ENCODE results near the gene NUMBL.

The NUMBL gene

DNA sequence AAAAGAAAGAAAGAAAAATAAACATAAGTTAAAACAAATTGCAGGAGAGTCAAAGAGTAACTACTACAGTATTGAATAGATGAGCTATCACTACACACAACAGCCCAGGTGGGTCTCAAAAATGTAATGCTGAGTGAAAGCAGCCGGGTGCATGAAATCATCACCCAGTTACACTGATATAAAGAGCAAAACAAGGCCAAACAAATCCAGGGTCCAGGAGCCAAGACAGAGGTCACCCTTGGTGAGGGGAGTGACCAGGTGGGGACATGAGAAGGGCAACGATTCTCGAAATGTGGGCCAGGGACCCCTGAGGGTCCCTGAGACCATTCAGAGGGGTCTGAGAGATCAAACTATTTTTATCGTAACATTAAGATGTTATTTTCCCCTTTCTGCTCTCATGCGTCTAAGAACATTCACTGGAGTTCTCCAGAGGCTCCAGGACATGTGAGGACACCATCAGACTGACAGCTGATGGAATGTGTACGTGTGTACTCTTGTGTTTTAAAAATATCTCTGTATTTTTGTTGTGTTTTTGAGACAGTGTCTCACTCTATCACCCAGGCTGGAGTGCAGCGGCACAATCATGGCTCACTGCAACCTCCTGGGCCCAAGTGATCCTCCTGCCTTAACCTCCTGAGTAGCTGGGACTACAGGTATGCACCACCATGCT lies 15.6 kb upstream of the NUMBL start:
- TF ChIP-seq, protein P1, sequence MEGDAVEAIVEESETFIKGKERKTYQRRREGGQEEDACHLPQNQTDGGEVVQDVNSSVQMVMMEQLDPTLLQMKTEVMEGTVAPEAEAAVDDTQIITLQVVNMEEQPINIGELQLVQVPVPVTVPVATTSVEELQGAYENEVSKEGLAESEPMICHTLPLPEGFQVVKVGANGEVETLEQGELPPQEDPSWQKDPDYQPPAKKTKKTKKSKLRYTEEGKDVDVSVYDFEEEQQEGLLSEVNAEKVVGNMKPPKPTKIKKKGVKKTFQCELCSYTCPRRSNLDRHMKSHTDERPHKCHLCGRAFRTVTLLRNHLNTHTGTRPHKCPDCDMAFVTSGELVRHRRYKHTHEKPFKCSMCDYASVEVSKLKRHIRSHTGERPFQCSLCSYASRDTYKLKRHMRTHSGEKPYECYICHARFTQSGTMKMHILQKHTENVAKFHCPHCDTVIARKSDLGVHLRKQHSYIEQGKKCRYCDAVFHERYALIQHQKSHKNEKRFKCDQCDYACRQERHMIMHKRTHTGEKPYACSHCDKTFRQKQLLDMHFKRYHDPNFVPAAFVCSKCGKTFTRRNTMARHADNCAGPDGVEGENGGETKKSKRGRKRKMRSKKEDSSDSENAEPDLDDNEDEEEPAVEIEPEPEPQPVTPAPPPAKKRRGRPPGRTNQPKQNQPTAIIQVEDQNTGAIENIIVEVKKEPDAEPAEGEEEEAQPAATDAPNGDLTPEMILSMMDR (conservative IDR thresholded peaks at IDR 0.05; ENCODE audit: low read depth, low read length), result no peak
- Histone ChIP-seq H3K4me1 (ENCODE audit: low read depth, poor library complexity, severe bottlenecking) (no peaks in the 10 kb centered on the region), H3K4me3 (IDR thresholded peaks at IDR 0.05; ENCODE audit: insufficient read depth, low read depth, low read length) (no peak overlapping the region), H3K4me2 (no peak overlapping the region), H2AFZ (ENCODE audit: low read depth) (no peak overlapping the region), H3K9ac (no peak overlapping the region), H3K79me2 (ENCODE audit: insufficient read depth, low read depth) (no peaks in the 10 kb centered on the region), H3K27ac (no peak overlapping the region), H4K20me1 (ENCODE audit: insufficient read depth) (no peaks in the 10 kb centered on the region), H3K36me3 (ENCODE audit: insufficient read depth) (no peaks in the 10 kb centered on the region), H3K27me3 (ENCODE audit: insufficient read depth, low read depth) (no peaks in the 10 kb centered on the region)

DNA sequence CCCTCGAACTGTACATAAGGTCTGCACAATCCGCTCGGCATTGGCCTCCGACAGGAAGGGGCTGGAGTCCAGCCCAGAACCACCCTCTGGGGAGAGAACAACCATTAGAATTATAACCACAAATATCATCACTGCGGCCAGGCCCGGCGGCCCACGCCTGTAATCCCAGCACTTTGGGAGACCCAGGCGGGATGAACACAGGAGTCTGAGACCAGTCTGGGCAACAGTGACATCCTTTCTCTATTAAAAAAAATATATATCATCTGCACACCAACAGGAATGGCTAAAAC lies 14.9 kb upstream of the NUMBL start:
- H3K27me3 ChIP-seq (ENCODE audit: insufficient read depth, low read depth), result no peaks in the 10 kb centered on the region
- TF ChIP-seq, protein P1 (conservative IDR thresholded peaks at IDR 0.05; ENCODE audit: low read depth, low read length), result no peak
- no peaks in the 10 kb centered on the region for H4K20me1 ChIP-seq (ENCODE audit: insufficient read depth)
- no peak overlapping the region for H2AFZ ChIP-seq (ENCODE audit: low read depth)
- H3K4me1 ChIP-seq (ENCODE audit: low read depth, poor library complexity, severe bottlenecking), result no peaks in the 10 kb centered on the region
- no peak overlapping the region for H3K4me3 ChIP-seq (IDR thresholded peaks at IDR 0.05; ENCODE audit: insufficient read depth, low read depth, low read length)
- no peak overlapping the region for H3K27ac ChIP-seq
- H3K9ac ChIP-seq, result no peak overlapping the region
- no peak overlapping the region for H3K4me2 ChIP-seq
- H3K36me3 ChIP-seq (ENCODE audit: insufficient read depth), result no peaks in the 10 kb centered on the region
- no peaks in the 10 kb centered on the region for H3K79me2 ChIP-seq (ENCODE audit: insufficient read depth, low read depth)

DNA sequence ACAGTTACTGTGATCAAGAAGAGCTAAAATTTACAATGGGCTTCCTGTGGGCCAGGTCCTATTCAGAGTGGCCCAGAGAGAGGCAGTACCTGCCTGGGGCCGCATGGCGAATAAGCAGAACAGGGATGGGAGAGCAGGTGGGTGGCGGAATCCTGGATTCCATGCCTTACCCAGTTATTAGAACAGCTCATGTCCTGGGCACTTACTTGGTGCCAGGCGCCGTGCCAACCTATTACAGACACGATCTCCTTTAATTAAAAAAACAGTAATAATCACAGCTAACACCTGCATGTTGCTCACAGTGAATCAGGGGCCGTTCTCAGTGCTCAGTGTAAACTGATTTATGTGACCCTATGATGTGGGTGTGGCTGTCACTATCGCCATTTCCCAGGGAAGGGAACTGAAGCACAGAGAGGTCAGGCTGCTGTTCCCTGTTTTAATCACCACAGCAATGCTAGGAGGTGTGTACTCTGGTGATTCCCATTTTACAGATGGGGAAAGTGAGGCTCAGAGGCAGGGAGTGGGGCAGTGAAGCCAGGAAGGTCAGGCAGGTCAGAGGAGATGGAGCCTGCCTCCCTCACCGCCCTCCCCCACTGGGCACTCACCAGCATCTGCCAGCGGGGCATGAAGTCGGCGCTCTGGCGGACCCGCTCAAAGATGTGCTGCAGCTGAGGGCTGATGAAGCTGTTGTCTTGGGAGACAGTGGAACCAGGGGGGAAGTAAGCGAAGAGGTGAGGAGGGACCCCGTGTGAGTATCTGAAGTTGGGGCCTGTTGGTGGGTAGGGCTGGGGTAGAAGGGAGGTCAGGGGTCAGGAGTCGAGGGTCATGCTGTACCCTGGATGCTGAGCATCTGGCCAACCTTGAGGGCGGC lies 14.3 kb upstream of the NUMBL start:
- Histone ChIP-seq H3K79me2 (ENCODE audit: insufficient read depth, low read depth) (no peaks in the 10 kb centered on the region), H2AFZ (ENCODE audit: low read depth) (no peak overlapping the region), H4K20me1 (ENCODE audit: insufficient read depth) (no peaks in the 10 kb centered on the region), H3K27me3 (ENCODE audit: insufficient read depth, low read depth) (no peaks in the 10 kb centered on the region), H3K4me2 (no peak overlapping the region), H3K9ac (no peak overlapping the region), H3K4me1 (ENCODE audit: low read depth, poor library complexity, severe bottlenecking) (no peaks in the 10 kb centered on the region), H3K36me3 (ENCODE audit: insufficient read depth) (no peaks in the 10 kb centered on the region), H3K27ac (no peak overlapping the region), H3K4me3 (IDR thresholded peaks at IDR 0.05; ENCODE audit: insufficient read depth, low read depth, low read length) (no peak overlapping the region)
- TF ChIP-seq, protein P1 (conservative IDR thresholded peaks at IDR 0.05; ENCODE audit: low read depth, low read length), result no peak

DNA sequence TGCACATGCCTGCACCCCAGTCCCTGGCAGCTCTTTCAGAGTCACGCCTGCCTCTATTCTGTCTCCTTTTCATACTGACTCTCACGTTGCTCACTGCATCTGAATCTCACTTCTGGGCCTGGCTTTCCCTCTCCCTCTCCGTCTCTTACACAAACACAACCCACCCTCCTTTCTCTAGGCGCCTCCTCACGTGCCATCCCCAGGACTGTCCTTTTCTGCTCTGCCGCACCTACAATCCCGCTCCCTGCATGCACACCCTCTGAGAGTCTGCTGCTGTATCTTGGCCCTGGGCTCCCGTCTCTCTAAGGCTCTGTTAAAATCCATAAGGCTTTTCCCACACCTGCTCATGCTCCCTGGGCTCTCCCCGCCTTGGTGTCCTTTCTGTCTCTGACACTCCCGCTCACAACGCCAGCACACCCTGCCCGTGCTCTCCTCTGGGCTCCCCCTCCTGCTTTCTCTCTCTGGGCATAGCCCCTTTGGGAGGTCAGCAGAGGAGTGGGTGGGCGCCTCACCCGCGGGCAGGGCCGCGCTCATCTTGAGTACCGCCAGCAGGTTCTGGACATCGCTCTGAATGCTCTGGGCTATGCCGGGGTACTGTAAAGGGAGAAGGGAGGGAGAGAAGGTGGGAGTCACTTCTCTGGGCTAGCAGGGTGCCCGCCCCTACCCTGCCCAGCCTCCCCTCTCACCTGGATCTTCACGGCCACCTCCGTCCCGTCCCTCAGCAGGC lies 12.7 kb upstream of the NUMBL start:
- no peak overlapping the region for H3K27ac ChIP-seq
- no peak overlapping the region for H3K9ac ChIP-seq

More for the DNA sequence above, 12.7 kb upstream of the NUMBL start:
- no peak overlapping the region for H3K4me2 ChIP-seq
- H4K20me1 ChIP-seq (ENCODE audit: insufficient read depth), result no peaks in the 10 kb centered on the region
- no peaks in the 10 kb centered on the region for H3K4me1 ChIP-seq (ENCODE audit: low read depth, poor library complexity, severe bottlenecking)
- TF ChIP-seq, protein P1 (conservative IDR thresholded peaks at IDR 0.05; ENCODE audit: low read depth, low read length), result no peak
- H3K36me3 ChIP-seq (ENCODE audit: insufficient read depth), result no peaks in the 10 kb centered on the region
- H3K4me3 ChIP-seq (IDR thresholded peaks at IDR 0.05; ENCODE audit: insufficient read depth, low read depth, low read length), result no peak overlapping the region
- H2AFZ ChIP-seq (ENCODE audit: low read depth), result no peak overlapping the region
- H3K27me3 ChIP-seq (ENCODE audit: insufficient read depth, low read depth), result no peaks in the 10 kb centered on the region
- H3K79me2 ChIP-seq (ENCODE audit: insufficient read depth, low read depth), result no peaks in the 10 kb centered on the region
